Mammary epithelial cell (primary cell): ENCODE data around the gene MYO16.

Experiments used
- EZH2 ChIP-seq: IDR thresholded peaks from 2 replicates; pipeline ENCODE4 v1.6.1; 2012; ENCODE audit warnings: low read length, inconsistent platforms, borderline replicate concordance
- TF ChIP-seq, protein P1 (sequence below), 2 donors: IDR thresholded peaks in 1 of 2; conservative IDR thresholded peaks in 1 of 2; 2 replicates each; pipeline ENCODE4 v1.5.1; 2011 to 2012; ENCODE audit warnings: inconsistent platforms in 2 of 2, low read length in 2 of 2, mild to moderate bottlenecking in 2 of 2, control low read depth in 1 of 2, low read depth in 1 of 2; ENCODE audit not compliant: insufficient read depth in 1 of 2; ENCODE audit errors: extremely low read depth in 1 of 2

DNA sequence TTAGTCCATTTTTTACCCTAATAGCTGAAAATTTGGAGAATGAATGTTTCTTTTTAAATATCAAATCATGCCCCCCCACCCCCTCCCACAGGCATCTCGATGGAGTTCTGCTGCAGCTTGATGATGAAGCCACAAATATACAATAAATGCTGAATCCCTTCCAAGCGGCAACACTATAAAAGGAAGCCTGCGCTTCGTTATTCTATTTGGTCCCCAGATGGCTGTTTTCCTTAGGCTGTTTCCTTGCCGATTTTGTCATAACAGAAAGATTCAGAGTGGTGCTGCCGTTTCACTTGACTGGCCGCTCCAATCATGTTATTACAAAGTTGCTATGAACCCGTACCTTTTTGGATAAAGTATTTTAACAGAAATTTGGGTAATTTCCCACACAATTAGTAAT, 79.5 kb downstream of the MYO16 start:
- TF ChIP-seq, protein P1, sequence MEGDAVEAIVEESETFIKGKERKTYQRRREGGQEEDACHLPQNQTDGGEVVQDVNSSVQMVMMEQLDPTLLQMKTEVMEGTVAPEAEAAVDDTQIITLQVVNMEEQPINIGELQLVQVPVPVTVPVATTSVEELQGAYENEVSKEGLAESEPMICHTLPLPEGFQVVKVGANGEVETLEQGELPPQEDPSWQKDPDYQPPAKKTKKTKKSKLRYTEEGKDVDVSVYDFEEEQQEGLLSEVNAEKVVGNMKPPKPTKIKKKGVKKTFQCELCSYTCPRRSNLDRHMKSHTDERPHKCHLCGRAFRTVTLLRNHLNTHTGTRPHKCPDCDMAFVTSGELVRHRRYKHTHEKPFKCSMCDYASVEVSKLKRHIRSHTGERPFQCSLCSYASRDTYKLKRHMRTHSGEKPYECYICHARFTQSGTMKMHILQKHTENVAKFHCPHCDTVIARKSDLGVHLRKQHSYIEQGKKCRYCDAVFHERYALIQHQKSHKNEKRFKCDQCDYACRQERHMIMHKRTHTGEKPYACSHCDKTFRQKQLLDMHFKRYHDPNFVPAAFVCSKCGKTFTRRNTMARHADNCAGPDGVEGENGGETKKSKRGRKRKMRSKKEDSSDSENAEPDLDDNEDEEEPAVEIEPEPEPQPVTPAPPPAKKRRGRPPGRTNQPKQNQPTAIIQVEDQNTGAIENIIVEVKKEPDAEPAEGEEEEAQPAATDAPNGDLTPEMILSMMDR (conservative IDR thresholded peaks at IDR 0.05 in 1 of 2, IDR thresholded peaks at IDR 0.05 in 1 of 2; ENCODE audit: extremely low read depth in 1 of 2, insufficient read depth in 1 of 2, low read depth in 1 of 2, low read length in 2 of 2), result no peak
- TF ChIP-seq EZH2, result no peak
